Measurements from ENCODE around the gene MPV17.

GRCh38 chr2:27308359-27308881 lies 14.5 kb downstream of the MPV17 start, which contains the start of gene UCN:
- TF ChIP-seq POLR2A (IDR thresholded peaks at IDR 0.05; ENCODE audit: low read length) = no peak
- TF ChIP-seq GATA1 (IDR thresholded peaks at IDR 0.05; ENCODE audit: low read depth, low read length) = no peak
